HFFc6 (cell line): ENCODE data around the gene TRAPPC1. TPM values are rescaled to one million over a fixed set of nuclear protein-coding genes. Genes with fewer than 3 reads are reported as not detected.

Experiments
- DNase-seq: peaks from one replicate; pipeline ENCODE4 v3.0.0-alpha.2; 2018
- H3K27ac Mint-ChIP-seq: 2 replicates; pipeline ENCODE4 v1.8.0; 2020; ENCODE audit warnings: mild to moderate bottlenecking, mixed read lengths
- H3K27me3 Mint-ChIP-seq: 2 replicates; pipeline ENCODE4 v1.8.0; 2021; ENCODE audit warnings: mild to moderate bottlenecking, moderate library complexity, mixed read lengths; ENCODE audit not compliant: insufficient read depth
- H3K36me3 Mint-ChIP-seq: 2 replicates; pipeline ENCODE4 v1.8.0; 2021; ENCODE audit warnings: low read depth, mixed read lengths
- H3K4me1 Mint-ChIP-seq: 2 replicates; pipeline ENCODE4 v1.8.0; 2020; ENCODE audit warnings: low read depth, mixed read lengths
- H3K4me3 Mint-ChIP-seq: 2 replicates; pipeline ENCODE4 v1.8.0; 2020; ENCODE audit warnings: mild to moderate bottlenecking, moderate library complexity, mixed read lengths
- H3K9me3 Mint-ChIP-seq: 2 replicates; pipeline ENCODE4 v1.8.0; 2020; ENCODE audit warnings: mild to moderate bottlenecking, mixed read lengths
- CTCF ChIP-seq: fragments of 200-600 bp; sonication (generic); IDR thresholded peaks from 2 replicates; pipeline ENCODE4 v1.5.0; 2021; ENCODE audit warnings: antibody characterized with exemption, mild to moderate bottlenecking
- total RNA-seq, 6 experiments: library from RNA; stranded (reverse); fragmentation: NEBNext Ultra II Directional; extraction: Animal tissue kit (Norgen Biotek cat#: 25700); gene quantifications; 2 replicates in 1 of 6; 3 replicates in 5 of 6; pipeline ENCODE4 v1.2.3, GENCODE V29; 2021

The TRAPPC1 gene
- total RNA-seq, 6 experiments from 2014 or later = 244 to 309 (median 288) TPM

GRCh38 chr17:7881276-7882054 lies 50.3 kb downstream of the TRAPPC1 start:
- DNase-seq = no peak
- H3K4me1 Mint-ChIP-seq = peaks cover 5% of the 10 kb centered on the region
- no peaks in the 10 kb centered on the region for H3K36me3 Mint-ChIP-seq
- TF ChIP-seq CTCF = no peak
- H3K9me3 Mint-ChIP-seq = no peaks in the 10 kb centered on the region
- peaks cover 2% of the 10 kb centered on the region; the same call in 1 of the 2 replicates for H3K27me3 Mint-ChIP-seq
- no peak overlapping the region for H3K27ac Mint-ChIP-seq
- no peak overlapping the region for H3K4me3 Mint-ChIP-seq

Other genes starting within 250 kb of the TRAPPC1 start
- 10 to 100 TPM; 68.1 to 84.3 (median 75.4) TPM for gene TP53, start 244.5 kb downstream of the TRAPPC1 start, total RNA-seq
- 10 to 100 TPM in 5 of 6 experiments, 1 to 10 TPM in 1; 8.6 to 18.2 (median 15.2) TPM for gene WRAP53, start 243.5 kb downstream of the TRAPPC1 start, total RNA-seq
- gene EFNB3, start 226.7 kb downstream of the TRAPPC1 start, total RNA-seq = under 1 TPM; 0.12 to 0.34 (median 0.24) TPM
- not detected for gene DNAH2, start 214.2 kb downstream of the TRAPPC1 start, total RNA-seq
- gene KDM6B, start 97.7 kb downstream of the TRAPPC1 start, total RNA-seq = 10 to 100 TPM; 10.4 to 15.2 (median 11.6) TPM
- gene TMEM88, start 76.9 kb downstream of the TRAPPC1 start, total RNA-seq = 1 to 10 TPM in 2 of 6 experiments, under 1 TPM in 4; 0.40 to 1.3 (median 0.60) TPM
- 100 to 1,000 TPM; 104 to 122 (median 107) TPM for gene NAA38, start 74.4 kb downstream of the TRAPPC1 start, total RNA-seq
- gene CYB5D1, start 73.9 kb downstream of the TRAPPC1 start, total RNA-seq = 10 to 100 TPM in 4 of 6 experiments, 1 to 10 TPM in 2; 9.3 to 15.3 (median 10.5) TPM
- gene CHD3, start 43.2 kb downstream of the TRAPPC1 start, total RNA-seq = 100 to 1,000 TPM in 4 of 6 experiments, 10 to 100 TPM in 2; 83.3 to 112 (median 110) TPM
- 1 to 10 TPM; 2.2 to 3.6 (median 3.1) TPM for gene RNF227, start 15.7 kb downstream of the TRAPPC1 start, total RNA-seq
- gene KCNAB3, start 2.1 kb downstream of the TRAPPC1 start, total RNA-seq = 1 to 10 TPM; 1.5 to 3.0 (median 2.3) TPM
- 10 to 100 TPM; 20.8 to 32.2 (median 28.5) TPM for gene CNTROB, start 260 bp upstream of the TRAPPC1 start, total RNA-seq
- not detected for gene GUCY2D, start 70.7 kb upstream of the TRAPPC1 start, total RNA-seq
- not detected for gene ALOX15B, start 107.1 kb upstream of the TRAPPC1 start, total RNA-seq
- gene ALOX12B, start 155.8 kb upstream of the TRAPPC1 start, total RNA-seq = not detected
- gene ALOXE3, start 186.6 kb upstream of the TRAPPC1 start, total RNA-seq = under 1 TPM; 0.14 to 0.30 (median 0.21) TPM
- under 1 TPM; 0.24 to 0.54 (median 0.41) TPM for gene HES7, start 192.2 kb upstream of the TRAPPC1 start, total RNA-seq
- 10 to 100 TPM; 18.9 to 31.8 (median 26.9) TPM for gene PER1, start 220.5 kb upstream of the TRAPPC1 start, total RNA-seq
- gene VAMP2, start 231.0 kb upstream of the TRAPPC1 start, total RNA-seq = 10 to 100 TPM; 37.0 to 47.6 (median 44.5) TPM
- gene TMEM107, start 244.4 kb upstream of the TRAPPC1 start, total RNA-seq = 10 to 100 TPM; 13.8 to 18.8 (median 17.5) TPM